ENCODE measurements around the gene ZNF488. TPM values are rescaled to one million over a fixed set of nuclear protein-coding genes. Genes with fewer than 3 reads are reported as not detected.
"Not testable (repeated sequence)": the region's sequence is repeated elsewhere in the genome, so short reads cannot be mapped to it uniquely, and the experiment has no call there.

ZNF488 gene
- total RNA-seq, 1 donor from 2014 or later = 0.19 TPM

GRCh38 chr10:47410271-47410670 lies 26.2 kb upstream of the ZNF488 start:
- no peak for DNase-seq (ENCODE audit: low read depth)

- DNase-seq (ENCODE audit: low read depth) = no peak
Measured at GRCh38 chr10:47409866-47410256, 25.8 kb upstream of the ZNF488 start.

GRCh38 chr10:47409171-47409865 lies 25.2 kb upstream of the ZNF488 start:
- DNase-seq (ENCODE audit: low read depth) = peak; percentile 49

GRCh38 chr10:47408606-47409005 lies 24.5 kb upstream of the ZNF488 start:
- DNase-seq (ENCODE audit: low read depth) = no peak

GRCh38 chr10:47406870-47407691 lies 23.0 kb upstream of the ZNF488 start:
- peak; percentile 49 for DNase-seq (ENCODE audit: low read depth)

GRCh38 chr10:47406548-47406869 lies 22.4 kb upstream of the ZNF488 start:
- DNase-seq (ENCODE audit: low read depth) = no peak

- DNase-seq (ENCODE audit: low read depth) = no peak
Measured at GRCh38 chr10:47405857-47406547, 21.9 kb upstream of the ZNF488 start.

GRCh38 chr10:47404937-47405336 lies 20.8 kb upstream of the ZNF488 start:
- DNase-seq (ENCODE audit: low read depth) = no peak

- DNase-seq (ENCODE audit: low read depth) = no peak
Measured at GRCh38 chr10:47404446-47404845, 20.4 kb upstream of the ZNF488 start.

- no peak for DNase-seq (ENCODE audit: low read depth)
Measured at GRCh38 chr10:47403446-47404318, 19.6 kb upstream of the ZNF488 start.

GRCh38 chr10:47402641-47403301 lies 18.7 kb upstream of the ZNF488 start:
- DNase-seq (ENCODE audit: low read depth) = peak; percentile 88

- no peak for DNase-seq (ENCODE audit: low read depth)
Measured at GRCh38 chr10:47401874-47402640, 18.0 kb upstream of the ZNF488 start.

- DNase-seq (ENCODE audit: low read depth) = no peak
Measured at GRCh38 chr10:47401210-47401609, 17.1 kb upstream of the ZNF488 start.

GRCh38 chr10:47400786-47401185 lies 16.7 kb upstream of the ZNF488 start:
- no peak for DNase-seq (ENCODE audit: low read depth)

GRCh38 chr10:47400251-47400650 lies 16.2 kb upstream of the ZNF488 start:
- no peak for DNase-seq (ENCODE audit: low read depth)

- DNase-seq (ENCODE audit: low read depth) = no peak
Measured at GRCh38 chr10:47397256-47397655, 13.2 kb upstream of the ZNF488 start.

- no peak for DNase-seq (ENCODE audit: low read depth)
Measured at GRCh38 chr10:47396311-47396717, 12.2 kb upstream of the ZNF488 start.

- no peak for DNase-seq (ENCODE audit: low read depth)
Measured at GRCh38 chr10:47389619-47390018, 5.5 kb upstream of the ZNF488 start.

- DNase-seq (ENCODE audit: low read depth) = no peak
Measured at GRCh38 chr10:47388879-47389278, 4.8 kb upstream of the ZNF488 start.

- not testable (repeated sequence) for DNase-seq (ENCODE audit: low read depth)
Measured at GRCh38 chr10:47386104-47386503, 2.0 kb upstream of the ZNF488 start.
